ENCODE data around the gene PPEF2. TPM values are rescaled to one million over a fixed set of nuclear protein-coding genes. Genes with fewer than 3 reads are reported as not detected.
"Not testable (repeated sequence)": the region's sequence is repeated elsewhere in the genome, so short reads cannot be mapped to it uniquely, and the experiment has no call there.

The PPEF2 gene
- total and polyA plus RNA-seq, 4 donors: 0.17 TPM; not detected in 3

GRCh38 chr4:75848171-75848760 lies 54.0 kb downstream of the PPEF2 start:
- TF ChIP-seq RAD21 (IDR thresholded peaks at IDR 0.05) (peak; percentile 87), CTCF (IDR thresholded peaks at IDR 0.05; ENCODE audit: low read depth, low read length, missing input control) (peak; percentile 58), HNF4A (conservative IDR thresholded peaks at IDR 0.05) (peak in 1 of 2 donors; percentile 22)
- H3K4me3 ChIP-seq (ENCODE audit: low read depth in 1 of 3, low read length in 3 of 3); DNase-seq (ENCODE audit: low spot score); H3K36me3 ChIP-seq (ENCODE audit: control insufficient read depth in 4 of 4, insufficient read depth in 3 of 4, low read depth in 1 of 4, low read length in 3 of 4); H3K27ac ChIP-seq (ENCODE audit: low read depth in 1 of 2, low read length in 2 of 2); H3K27me3 ChIP-seq (ENCODE audit: control insufficient read depth in 4 of 4, insufficient read depth in 4 of 4, low read length in 3 of 4); H3K4me1 ChIP-seq (ENCODE audit: control insufficient read depth in 4 of 4, insufficient read depth in 4 of 4, low read length in 3 of 4); H3K9ac ChIP-seq (ENCODE audit: low read depth in 1 of 2, low read length in 2 of 2); H3K9me3 ChIP-seq (ENCODE audit: control insufficient read depth in 4 of 4, low read length in 3 of 4): not testable (repeated sequence)
- WGBS: 23% methylated on average over 14 of the region's 14 CpGs

- H3K27ac ChIP-seq (ENCODE audit: low read depth in 1 of 2, low read length in 2 of 2): no peak overlapping the region
- TF ChIP-seq NR2F2 (IDR thresholded peaks at IDR 0.05) (no peak), HNF4A (conservative IDR thresholded peaks at IDR 0.05) (no peak), CTCF (IDR thresholded peaks at IDR 0.05; ENCODE audit: low read depth, low read length, missing input control) (no peak), JUND (IDR thresholded peaks at IDR 0.05) (no peak), YY1 (IDR thresholded peaks at IDR 0.05) (no peak), SP1 (IDR thresholded peaks at IDR 0.05) (no peak), RXRA (IDR thresholded peaks at IDR 0.05) (no peak), RAD21 (IDR thresholded peaks at IDR 0.05) (no peak), HNF4G (IDR thresholded peaks at IDR 0.05) (no peak), FOXA1 (IDR thresholded peaks at IDR 0.05) (no peak), MAX (IDR thresholded peaks at IDR 0.05) (no peak), ZBTB33 (IDR thresholded peaks at IDR 0.05) (no peak), ATF3 (IDR thresholded peaks at IDR 0.05) (no peak), TAF1 (conservative IDR thresholded peaks at IDR 0.05) (no peak), REST (IDR thresholded peaks at IDR 0.05) (no peak)
Measured at GRCh38 chr4:75845992-75846391, 56.3 kb downstream of the PPEF2 start.

More at GRCh38 chr4:75845992-75846391, 56.3 kb downstream of the PPEF2 start:
- H3K4me3 ChIP-seq (ENCODE audit: low read depth in 1 of 3, low read length in 3 of 3): no peak overlapping the region
- H3K36me3 ChIP-seq (ENCODE audit: control insufficient read depth in 4 of 4, insufficient read depth in 3 of 4, low read depth in 1 of 4, low read length in 3 of 4): no peaks in the 10 kb centered on the region
- H3K9me3 ChIP-seq (ENCODE audit: control insufficient read depth in 4 of 4, low read length in 3 of 4): no peaks in the 10 kb centered on the region
- DNase-seq (ENCODE audit: low spot score): no peak
- WGBS: 90% methylated on average over 2 of the region's 2 CpGs
- H3K9ac ChIP-seq (ENCODE audit: low read depth in 1 of 2, low read length in 2 of 2): no peak overlapping the region
- H3K4me1 ChIP-seq (ENCODE audit: control insufficient read depth in 4 of 4, insufficient read depth in 4 of 4, low read length in 3 of 4): no peaks in the 10 kb centered on the region
- H3K27me3 ChIP-seq (ENCODE audit: control insufficient read depth in 4 of 4, insufficient read depth in 4 of 4, low read length in 3 of 4): no peaks in the 10 kb centered on the region
